ENCODE measurements around the gene ERFL.

- no peak for TF ChIP-seq CTCF (IDR thresholded peaks at IDR 0.05; ENCODE audit: insufficient read depth, low read length)
- TF ChIP-seq POLR2AphosphoS5 (IDR thresholded peaks at IDR 0.05; ENCODE audit: low read depth) = no peak
Observed at GRCh38 chr19:41915021-41915775, 13.1 kb downstream of the ERFL start.
